ENCODE measurements around the gene KIR3DL3.
A peak's percentile ranks its signal among the peaks of the same experiment; 100 is the strongest.
"Not testable (repeated sequence)": the region's sequence is repeated elsewhere in the genome, so short reads cannot be mapped to it uniquely, and the experiment has no call there.

The KIR3DL3 gene

GRCh38 chr19:54724142-54724541 is at the start of gene KIR3DL3:
Gene KIR3DL3 (plus strand): TSS chr19:54724442. CDS start chr19:54724497, 55 bp downstream.
- DNase-seq (ENCODE audit: low read depth), result no peak
- no peak within 1 kb of the TSS for H3K4me3 ChIP-seq (ENCODE audit: low read length)
- TF ChIP-seq CTCF (conservative IDR thresholded peaks at IDR 0.05; ENCODE audit: low read length), result no peak

- DNase-seq (ENCODE audit: low read depth), result peak; percentile 32
- not testable (repeated sequence) for H3K4me3 ChIP-seq (ENCODE audit: low read length)
- TF ChIP-seq CTCF (conservative IDR thresholded peaks at IDR 0.05; ENCODE audit: low read length), result peak; percentile 94
Measured at GRCh38 chr19:54676210-54676834, 47.9 kb upstream of the KIR3DL3 start.

- no peak for DNase-seq (ENCODE audit: low read depth)
- no peak for TF ChIP-seq CTCF (conservative IDR thresholded peaks at IDR 0.05; ENCODE audit: low read length)
- no peak overlapping the region for H3K4me3 ChIP-seq (ENCODE audit: low read length)
Measured at GRCh38 chr19:54677217-54677616, 47.0 kb upstream of the KIR3DL3 start.

- not testable (repeated sequence) for DNase-seq (ENCODE audit: low read depth)
Measured at GRCh38 chr19:54681596-54681995, 42.6 kb upstream of the KIR3DL3 start.

GRCh38 chr19:54682306-54682856 is 41.9 kb upstream of the KIR3DL3 start:
- no peak for TF ChIP-seq CTCF (conservative IDR thresholded peaks at IDR 0.05; ENCODE audit: low read length)
- DNase-seq (ENCODE audit: low read depth), result no peak
- H3K4me3 ChIP-seq (ENCODE audit: low read length), result no peak overlapping the region

More at GRCh38 chr19:54681596-54681995, 42.6 kb upstream of the KIR3DL3 start:
- not testable (repeated sequence) for H3K4me3 ChIP-seq (ENCODE audit: low read length)

- no peak overlapping the region for H3K4me3 ChIP-seq (ENCODE audit: low read length)
- DNase-seq (ENCODE audit: low read depth), result no peak
- no peak for TF ChIP-seq CTCF (conservative IDR thresholded peaks at IDR 0.05; ENCODE audit: low read length)
Measured at GRCh38 chr19:54684527-54684926, 39.7 kb upstream of the KIR3DL3 start.

- no peak for DNase-seq (ENCODE audit: low read depth)
- TF ChIP-seq CTCF (conservative IDR thresholded peaks at IDR 0.05; ENCODE audit: low read length), result no peak
Measured at GRCh38 chr19:54691582-54692297, 32.5 kb upstream of the KIR3DL3 start.

More at GRCh38 chr19:54691582-54692297, 32.5 kb upstream of the KIR3DL3 start:
- no peak overlapping the region for H3K4me3 ChIP-seq (ENCODE audit: low read length)

All from AG10803 (cell line).